OCI-M2 (cell line): ENCODE data around the gene MUC3A.

Experiments
- DNase-seq: peaks from one replicate; lab custom pipeline; 2025; ENCODE audit not compliant: unreplicated experiment; lab: John Stamatoyannopoulos, UW

The MUC3A gene

DNA sequence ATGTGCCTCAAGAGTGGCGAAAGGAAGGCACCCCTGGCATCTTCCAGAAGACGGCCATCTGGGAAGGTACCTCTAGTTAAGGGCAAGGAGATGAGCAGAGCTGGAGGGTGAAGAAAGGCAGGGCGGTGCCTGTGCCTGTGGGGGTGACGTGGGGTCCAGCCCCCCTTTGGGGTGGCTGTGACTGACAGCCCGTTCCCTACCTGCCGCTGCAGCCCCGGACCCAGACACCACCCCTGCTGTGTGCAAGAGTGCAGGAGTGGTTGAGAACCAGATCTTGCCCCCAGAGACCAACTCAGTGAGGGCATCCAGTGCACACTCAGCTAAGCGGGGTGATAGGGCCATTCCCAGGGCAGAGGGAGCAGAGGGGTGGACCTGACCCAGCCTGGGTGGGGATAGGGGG is 66.3 kb downstream of the MUC3A start:
- DNase-seq = no peak

GRCh38 chr7:101017064-101017777 is 67.9 kb downstream of the MUC3A start:
- no peak for DNase-seq
